HL-60 (cell line): Measurements from ENCODE around the gene PSMB7.

Experiments
- CTCF ChIP-seq: IDR thresholded peaks from one replicate; pipeline ENCODE4 v1.5.1; 2011; ENCODE audit warnings: low read length, control low read depth, inconsistent platforms; ENCODE audit not compliant: insufficient read depth
- SPI1 ChIP-seq: IDR thresholded peaks from 2 replicates; pipeline ENCODE4 v1.6.1; 2012; ENCODE audit warnings: low read depth, mild to moderate bottlenecking, borderline replicate concordance
- TF ChIP-seq, protein P1 (sequence below): IDR thresholded peaks from 2 replicates; pipeline ENCODE4 v1.6.1; 2012; ENCODE audit warnings: low read depth; ENCODE audit not compliant: insufficient replicate concordance

- TF ChIP-seq SPI1: no peak
- TF ChIP-seq CTCF: no peak
- TF ChIP-seq, protein P1, sequence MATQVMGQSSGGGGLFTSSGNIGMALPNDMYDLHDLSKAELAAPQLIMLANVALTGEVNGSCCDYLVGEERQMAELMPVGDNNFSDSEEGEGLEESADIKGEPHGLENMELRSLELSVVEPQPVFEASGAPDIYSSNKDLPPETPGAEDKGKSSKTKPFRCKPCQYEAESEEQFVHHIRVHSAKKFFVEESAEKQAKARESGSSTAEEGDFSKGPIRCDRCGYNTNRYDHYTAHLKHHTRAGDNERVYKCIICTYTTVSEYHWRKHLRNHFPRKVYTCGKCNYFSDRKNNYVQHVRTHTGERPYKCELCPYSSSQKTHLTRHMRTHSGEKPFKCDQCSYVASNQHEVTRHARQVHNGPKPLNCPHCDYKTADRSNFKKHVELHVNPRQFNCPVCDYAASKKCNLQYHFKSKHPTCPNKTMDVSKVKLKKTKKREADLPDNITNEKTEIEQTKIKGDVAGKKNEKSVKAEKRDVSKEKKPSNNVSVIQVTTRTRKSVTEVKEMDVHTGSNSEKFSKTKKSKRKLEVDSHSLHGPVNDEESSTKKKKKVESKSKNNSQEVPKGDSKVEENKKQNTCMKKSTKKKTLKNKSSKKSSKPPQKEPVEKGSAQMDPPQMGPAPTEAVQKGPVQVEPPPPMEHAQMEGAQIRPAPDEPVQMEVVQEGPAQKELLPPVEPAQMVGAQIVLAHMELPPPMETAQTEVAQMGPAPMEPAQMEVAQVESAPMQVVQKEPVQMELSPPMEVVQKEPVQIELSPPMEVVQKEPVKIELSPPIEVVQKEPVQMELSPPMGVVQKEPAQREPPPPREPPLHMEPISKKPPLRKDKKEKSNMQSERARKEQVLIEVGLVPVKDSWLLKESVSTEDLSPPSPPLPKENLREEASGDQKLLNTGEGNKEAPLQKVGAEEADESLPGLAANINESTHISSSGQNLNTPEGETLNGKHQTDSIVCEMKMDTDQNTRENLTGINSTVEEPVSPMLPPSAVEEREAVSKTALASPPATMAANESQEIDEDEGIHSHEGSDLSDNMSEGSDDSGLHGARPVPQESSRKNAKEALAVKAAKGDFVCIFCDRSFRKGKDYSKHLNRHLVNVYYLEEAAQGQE: no peak
Observed at GRCh38 chr9:124325816-124326215, 89.4 kb downstream of the PSMB7 start.
